GM12878 (cell line): ENCODE results near the gene TMEM132C. TPM values are rescaled to one million over a fixed set of nuclear protein-coding genes. Genes with fewer than 3 reads are reported as not detected.

Experiments
- ATAC-seq: fragments of 200-7000 bp; cut with Tn5 transposase; 3 replicates; pipeline ENCODE4 v1.9.1; 2020; ENCODE audit warnings: mild to moderate bottlenecking, moderate library complexity
- BruUV-seq: library from RNA; stranded (reverse); fragments of 400-500 nt; replicated peaks from 2 replicates; lab custom pipeline; 2021; lab: Mats Ljungman, UMichigan
- CTCF ChIA-PET: fragments of 300-600 bp; sonication (Branson Sonifier 250); formaldehyde crosslinking; extraction: SDS; loops from one replicate; lab custom pipeline; 2021; ENCODE audit warnings: inconsistent platforms; lab: Yijun Ruan, JAX
- POLR2A ChIA-PET: fragments of 350-600 bp; formaldehyde crosslinking; extraction: SDS; loops from one replicate; lab custom pipeline; 2021; ENCODE audit warnings: inconsistent platforms; lab: Charles Lee
- RAD21 ChIA-PET: fragments of 300-600 bp; sonication (Branson Sonifier 250); formaldehyde crosslinking; loops from one replicate; lab custom pipeline; 2023; ENCODE audit warnings: antibody characterized with exemption; ENCODE audit not compliant: unreplicated experiment; lab: Charles Lee
- SMC1A ChIA-PET: fragments of 300-600 bp; sonication (Branson Sonifier 250); formaldehyde crosslinking; loops from one replicate; lab custom pipeline; 2023; ENCODE audit not compliant: unreplicated experiment, uncharacterized antibody; lab: Charles Lee
- DNase-seq: peaks from one replicate; pipeline ENCODE4 v3.0.0-alpha.2; 2011; ENCODE audit warnings: low read depth, low spot score
- FAIRE-seq: peaks from 3 replicates; lab custom pipeline; 2011; peaks lifted over from hg19 to GRCh38; lab: Jason Lieb, UNC
- H2AFZ ChIP-seq: 2 replicates; pipeline ENCODE4 v1.6.0; 2011; ENCODE audit warnings: low read depth, low read length, control low read depth; ENCODE audit not compliant: control insufficient read depth
- H3K27ac ChIP-seq: 2 replicates; pipeline ENCODE4 v1.5.1; 2011; ENCODE audit warnings: control low read depth; ENCODE audit not compliant: control insufficient read depth, insufficient read depth
- H3K27me3 ChIP-seq, 2 experiments: replicated peaks in 1 of 2; 2 replicates each; pipeline versions ENCODE4 v1.6.0 to v1.6.1; 2011; ENCODE audit warnings: low read length in 1 of 2; ENCODE audit not compliant: control insufficient read depth in 2 of 2, insufficient read depth in 2 of 2
- H3K36me3 ChIP-seq, 2 experiments: 2 replicates each; pipeline ENCODE4 v1.5.1; 2011; ENCODE audit warnings: low read length in 1 of 2; ENCODE audit not compliant: control insufficient read depth in 2 of 2, insufficient read depth in 2 of 2
- H3K4me1 ChIP-seq: 2 replicates; pipeline ENCODE4 v1.6.1; 2011; ENCODE audit warnings: mild to moderate bottlenecking, low read length, moderate library complexity, mixed read lengths; ENCODE audit not compliant: control insufficient read depth, insufficient read depth
- H3K4me2 ChIP-seq: 2 replicates; pipeline ENCODE4 v1.6.0; 2011; ENCODE audit warnings: control low read depth; ENCODE audit not compliant: control insufficient read depth, insufficient read depth
- H3K4me3 ChIP-seq: fragments of 200-600 bp; sonication (generic); 2 replicates; pipeline ENCODE4 v1.5.1; 2016
- H3K79me2 ChIP-seq: 2 replicates; pipeline ENCODE4 v1.6.0; 2011; ENCODE audit warnings: low read length; ENCODE audit not compliant: control insufficient read depth, insufficient read depth
- H3K9ac ChIP-seq: 2 replicates; pipeline ENCODE4 v1.8.0; 2011; ENCODE audit warnings: low read length, control low read depth, mixed read lengths; ENCODE audit not compliant: control insufficient read depth, insufficient read depth
- H3K9me3 ChIP-seq: replicated peaks from 3 replicates; pipeline ENCODE4 v1.5.1; 2011; ENCODE audit warnings: mild to moderate bottlenecking, low read length; ENCODE audit not compliant: control insufficient read depth, insufficient read depth
- H4K20me1 ChIP-seq: 2 replicates; pipeline ENCODE4 v1.6.0; 2011; ENCODE audit not compliant: control insufficient read depth, insufficient read depth
- BRCA1 ChIP-seq: IDR thresholded peaks from 2 replicates; pipeline ENCODE4 v1.6.1; 2011; ENCODE audit warnings: low read depth, low read length, improper control_type of control experiment
- IRF3 ChIP-seq: fragments of 450-650 bp; IDR thresholded peaks from 2 replicates; pipeline ENCODE4 v1.6.1; 2014; ENCODE audit warnings: mild to moderate bottlenecking
- LARP7 ChIP-seq: fragments of 450-650 bp; IDR thresholded peaks from 2 replicates; pipeline ENCODE4 v1.6.1; 2017; ENCODE audit warnings: mild to moderate bottlenecking
- MTA3 ChIP-seq: IDR thresholded peaks from 2 replicates; pipeline ENCODE4 v1.6.1; 2012; ENCODE audit warnings: low read length, inconsistent platforms, borderline replicate concordance
- MYB ChIP-seq: fragments of 150-350 bp; IDR thresholded peaks from 2 replicates; pipeline ENCODE4 v1.6.1; 2014; ENCODE audit warnings: mild to moderate bottlenecking, low read depth, low read length, borderline replicate concordance
- NR2C1 ChIP-seq: fragments of 450-650 bp; IDR thresholded peaks from 2 replicates; pipeline ENCODE4 v1.6.1; 2017; ENCODE audit warnings: antibody characterized with exemption, mild to moderate bottlenecking, moderate library complexity
- NR2C2 ChIP-seq: IDR thresholded peaks from 2 replicates; pipeline ENCODE4 v1.6.1; 2011; ENCODE audit warnings: borderline replicate concordance, low read depth; ENCODE audit not compliant: control insufficient read depth, insufficient read length
- POLR2A ChIP-seq: IDR thresholded peaks from 2 replicates; pipeline ENCODE4 v1.6.1; 2011; ENCODE audit warnings: low read depth, mild to moderate bottlenecking, low read length
- POU2F2 ChIP-seq: IDR thresholded peaks from 3 replicates; pipeline ENCODE4 v1.6.1; 2011; ENCODE audit warnings: low read depth, mild to moderate bottlenecking, low read length, borderline replicate concordance
- RELA ChIP-seq: fragments of 450-650 bp; IDR thresholded peaks from 2 replicates; pipeline ENCODE4 v1.8.0; 2014; ENCODE audit warnings: borderline replicate concordance; ENCODE audit not compliant: partially characterized antibody
- STAT1 ChIP-seq: fragments of 450-650 bp; conservative IDR thresholded peaks from 2 replicates; pipeline ENCODE4 v1.6.1; 2014; ENCODE audit warnings: antibody characterized with exemption, mild to moderate bottlenecking
- STAT3 ChIP-seq: IDR thresholded peaks from 2 replicates; pipeline ENCODE4 v1.6.1; 2011; ENCODE audit warnings: low read depth, low read length, improper control_type of control experiment
- TAF1 ChIP-seq: IDR thresholded peaks from 2 replicates; pipeline ENCODE4 v1.6.1; 2011; ENCODE audit warnings: mild to moderate bottlenecking, low read depth, low read length, borderline replicate concordance
- ZBED1 ChIP-seq: IDR thresholded peaks from 2 replicates; pipeline ENCODE4 v1.6.1; 2016; ENCODE audit warnings: borderline replicate concordance
- whole genome bisulfite sequencing: methylation state at CpG from one replicate; pipeline ENCODE4 v1.1.6; 2016; ENCODE audit warnings: low lambda C conversion rate; ENCODE audit not compliant: insufficient replicate concordance, insufficient coverage; ENCODE audit errors: missing lambda C conversion rate; 5-methylcytosine and 5-hydroxymethylcytosine counted together
- in situ Hi-C: fragments of 300-500 bp; cut with MboI; formaldehyde crosslinking; loops from 9 replicates; pipeline ENCODE4 v1.14.3; 2018; ENCODE audit warnings: mixed read lengths
- intact Hi-C: fragments of 100-400 bp; cut with micrococcal nuclease; formaldehyde crosslinking; loops from one replicate; pipeline ENCODE4 v1.14.2; 2022; ENCODE audit not compliant: unreplicated experiment
- polyA plus RNA-seq, 11 experiments: library from polyadenylated mRNA; depleted of rRNA in 4 of 11; unstranded in 6 of 11; stranded (reverse) in 5 of 11; fragments of >200 nt; fragmentation: Nextera tagmentation in 4 of 11; fragmentation: Illumina TruSeq in 1 of 11; extraction: Ambion mirVana in 4 of 11; extraction: Trizol in 1 of 11; gene quantifications; 1 replicate in 1 of 11; 2 replicates in 10 of 11; pipeline versions ENCODE4 v1.2.1 to v1.2.3, GENCODE V29; 2011 to 2016; ENCODE audit warnings: inconsistent platforms in 2 of 11, missing spikeins in 2 of 11, low read depth in 1 of 11
- total RNA-seq, 4 experiments: library from RNA; depleted of rRNA in 3 of 4; stranded (reverse); fragments of >200 nt in 3 of 4; fragmentation: Illumina TruSeq in 1 of 4; extraction: Trizol in 1 of 4; gene quantifications; 2 replicates each; pipeline versions ENCODE4 v1.2.1 to v1.2.3, GENCODE V29; 2013 to 2021

The TMEM132C gene
- total and polyA plus RNA-seq, 10 of the 15 experiments (the other 5 are each of a cell fraction or from before 2014, with no cell fraction given), result not detected

GRCh38 chr12:128727999-128728398, 461.0 kb downstream of the TMEM132C start:
- no peaks in the 10 kb centered on the region; a peak in 1 of 4 replicates for H3K27me3 ChIP-seq
- no peaks in the 10 kb centered on the region for H3K36me3 ChIP-seq
- no peak for ATAC-seq
- H3K4me1 ChIP-seq, result peaks cover 3% of the 10 kb centered on the region; the same call in 1 of the 2 replicates
- SMC1A ChIA-PET, result interaction anchor here (1.4 kb wide), 1 partner anchor 9 kb away, joined by 3 read pairs; no protein-coding TSS in a partner anchor
- H3K9ac ChIP-seq, result no peak overlapping the region
- BruUV-seq, result no TSS peak
- FAIRE-seq, result no peak
- WGBS, result 3% methylated on average over 4 of the region's 4 CpGs
- no peak for DNase-seq
- no peak for TF ChIP-seq POU2F2
- TF ChIP-seq MYB, result no peak
- TF ChIP-seq ZBED1, result no peak
- TF ChIP-seq TAF1, result no peak
- TF ChIP-seq LARP7, result no peak
- no peak for TF ChIP-seq IRF3
- TF ChIP-seq MTA3, result no peak
- no peak for TF ChIP-seq NR2C2
- no peak for TF ChIP-seq POLR2A
- TF ChIP-seq RELA, result no peak
- no peak for TF ChIP-seq NR2C1
- no peak for TF ChIP-seq BRCA1
- no peak for TF ChIP-seq STAT1
- TF ChIP-seq STAT3, result no peak
- TF ChIP-seq, all 136 proteins: peak for 0
- CTCF ChIA-PET, result no interaction called here
- in situ Hi-C loops, result no loop called here
- H3K9me3 ChIP-seq, result no peaks in the 10 kb centered on the region; the same call in 2 of the 3 replicates
- RAD21 ChIA-PET, result no interaction called here
- POLR2A ChIA-PET, result no interaction called here
- no peaks in the 10 kb centered on the region for H3K79me2 ChIP-seq
- no peak overlapping the region for H3K4me2 ChIP-seq
- H3K4me3 ChIP-seq, result no peak overlapping the region
- H4K20me1 ChIP-seq, result no peaks in the 10 kb centered on the region
- no peak overlapping the region for H3K27ac ChIP-seq
- intact Hi-C loops, result no loop called here
- H2AFZ ChIP-seq, result no peak overlapping the region
